HG02938 (cell line): ENCODE results near the gene TPSG1.

Experiments used
- ATAC-seq: cut with Tn5 transposase; IDR thresholded peaks from one replicate; pipeline ENCODE4 v1.9.1; 2021; ENCODE audit warnings: mild to moderate bottlenecking, moderate library complexity; ENCODE audit not compliant: unreplicated experiment

TPSG1 gene

DNA sequence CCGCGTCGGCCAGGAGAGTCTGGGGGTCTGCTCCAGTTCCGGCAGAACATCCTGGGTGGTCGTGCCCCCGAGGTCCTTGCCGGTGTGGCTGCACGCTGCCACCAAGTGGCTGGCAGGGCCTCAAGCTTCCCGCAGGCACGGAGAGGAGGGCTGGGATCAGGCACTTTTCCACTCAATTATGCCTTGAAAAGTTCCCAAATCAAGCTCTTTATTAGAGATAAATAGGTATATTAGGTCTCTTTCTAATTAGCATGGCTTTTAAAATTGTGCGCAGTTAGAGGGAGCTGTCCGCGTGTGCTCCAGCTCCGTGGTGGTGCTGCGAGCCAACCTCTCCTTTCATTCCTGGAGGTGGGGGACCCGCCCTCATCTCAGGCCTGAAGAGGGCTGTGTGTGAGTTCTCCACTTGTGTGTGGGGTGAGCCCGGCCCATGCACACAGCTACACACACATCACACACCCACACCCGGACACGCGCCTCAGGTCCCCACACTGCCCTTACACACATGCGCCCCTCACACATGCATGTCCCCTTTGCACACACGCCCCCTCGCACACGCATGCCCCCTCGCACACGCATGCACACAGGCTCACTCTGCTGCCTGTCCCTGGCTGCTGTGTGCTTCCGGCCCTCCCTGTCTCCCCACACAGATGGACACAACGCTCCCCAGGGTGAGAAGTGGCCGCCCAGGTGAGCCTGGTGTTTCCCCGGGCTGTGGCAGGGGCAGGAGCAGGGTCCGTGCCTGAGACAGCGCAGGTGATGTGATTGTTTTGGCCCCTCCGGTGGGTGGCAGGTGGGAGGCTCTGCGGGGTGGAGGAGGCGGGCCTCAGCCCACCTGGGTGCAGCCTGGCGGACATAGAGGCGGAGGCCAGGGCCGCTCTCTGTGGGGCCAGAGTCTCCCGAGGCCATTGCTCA lies 43.4 kb downstream of the TPSG1 start:
- ATAC-seq, result no peak

DNA sequence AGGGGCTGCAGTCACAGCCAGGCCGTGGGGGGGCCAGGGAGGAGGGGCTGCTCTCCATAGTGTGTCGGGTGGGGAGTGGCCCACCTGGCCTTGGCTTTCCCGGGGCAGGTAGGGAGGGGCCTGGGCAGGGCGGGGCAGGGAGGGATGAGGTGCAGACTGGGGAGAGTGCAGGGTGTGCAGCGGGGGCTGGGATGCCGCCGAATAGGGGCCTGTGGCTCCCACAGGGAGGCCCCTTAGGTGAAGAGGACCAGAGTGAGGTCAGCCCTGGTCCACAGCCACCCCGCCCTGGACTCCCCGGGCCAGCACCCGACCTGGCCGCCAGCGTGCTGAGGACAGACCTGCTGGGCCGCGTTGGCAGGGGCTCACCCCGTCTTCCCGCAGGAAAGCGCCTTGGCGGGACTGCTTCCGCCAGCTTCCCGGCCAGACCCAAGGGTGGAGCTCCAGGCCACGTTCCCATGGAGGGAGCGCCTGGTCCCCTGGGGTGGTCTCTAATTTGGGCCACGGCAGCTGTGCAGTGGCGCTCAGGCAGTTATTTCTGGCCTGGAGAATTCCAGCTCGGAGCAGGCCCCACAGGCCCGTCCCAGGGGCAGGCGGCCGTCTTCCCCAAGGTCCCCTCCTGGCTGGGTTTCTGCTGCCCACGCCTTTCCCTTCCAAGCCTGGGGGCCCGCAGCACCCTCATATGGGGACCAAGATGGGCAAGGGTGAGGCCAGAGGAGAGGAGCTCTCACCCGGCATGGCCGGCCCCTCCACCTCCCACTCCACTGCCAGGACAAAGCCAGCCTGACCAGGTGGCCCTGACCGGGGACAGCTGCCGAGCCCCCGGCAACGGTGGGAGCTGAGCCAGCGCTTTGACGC lies 44.3 kb downstream of the TPSG1 start:
- no peak for ATAC-seq

DNA sequence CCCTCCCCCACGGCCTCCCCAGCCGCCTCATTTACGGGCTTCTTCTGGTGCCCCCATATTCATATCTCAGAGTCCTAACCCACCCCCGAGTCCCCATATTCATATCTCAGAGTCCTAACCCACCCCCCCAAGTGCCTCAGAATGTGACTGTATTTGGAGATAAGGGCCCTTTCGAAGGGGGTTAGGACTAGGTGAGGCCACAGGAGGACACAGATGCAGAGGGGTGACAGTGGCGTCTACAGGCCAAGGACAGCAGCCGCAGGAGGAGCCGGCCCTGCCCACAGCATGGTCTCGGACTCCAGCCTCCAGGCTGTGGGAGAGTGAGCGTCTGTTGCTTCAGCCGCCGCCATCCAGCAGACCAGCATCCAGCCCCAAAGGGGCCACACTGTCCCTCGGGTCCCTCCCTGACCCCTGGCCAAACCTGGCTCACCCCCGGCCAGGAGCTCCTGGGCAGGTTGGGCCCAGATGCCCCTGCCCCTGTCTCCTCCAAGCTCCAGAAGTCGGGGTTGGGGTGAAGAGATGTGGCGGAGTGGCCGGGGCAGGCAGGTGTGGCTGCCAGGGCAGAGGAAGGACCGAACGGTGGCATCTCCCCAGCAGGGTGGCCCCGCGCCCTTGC lies 46.7 kb downstream of the TPSG1 start:
- no peak for ATAC-seq

DNA sequence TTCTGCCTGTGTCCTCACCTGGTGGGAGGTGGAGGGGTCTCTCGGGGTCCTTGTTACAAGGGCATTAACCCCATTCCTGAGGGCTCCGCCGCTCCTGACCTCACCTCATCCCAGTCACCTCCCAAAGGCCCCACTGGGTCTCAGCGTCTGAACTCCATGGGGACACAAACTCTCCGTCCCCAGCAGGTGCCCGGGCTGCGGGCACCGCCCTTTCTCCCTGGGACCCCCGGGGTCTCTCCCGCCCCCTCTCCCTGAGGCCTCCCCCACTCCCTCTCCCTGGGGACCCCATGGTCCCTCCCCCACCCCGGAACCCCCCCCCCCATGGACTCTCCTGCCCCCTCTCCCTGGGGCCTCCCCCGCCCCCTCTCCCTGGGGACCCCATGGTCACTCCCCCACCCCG lies 47.3 kb downstream of the TPSG1 start:
- ATAC-seq, result no peak

DNA sequence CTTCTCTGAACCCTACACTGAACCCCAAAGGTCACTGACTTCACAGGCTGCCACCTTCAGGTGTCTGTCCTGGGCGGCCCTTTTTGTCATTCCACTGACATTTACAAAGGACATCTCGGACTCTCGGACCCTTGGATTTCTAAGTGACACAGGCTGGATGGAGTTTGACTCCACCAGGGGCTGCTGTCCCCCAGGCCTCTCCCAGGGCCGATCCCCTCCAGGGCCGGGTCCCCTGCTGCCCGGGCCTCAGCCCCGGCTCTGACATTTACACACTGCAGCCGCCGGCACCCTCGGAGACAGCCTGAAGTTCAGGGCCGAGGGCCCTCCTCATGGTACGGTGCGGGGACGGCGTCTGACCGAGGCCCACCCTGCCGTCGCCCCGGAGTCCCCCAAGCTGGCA lies 48.0 kb downstream of the TPSG1 start:
- no peak for ATAC-seq

DNA sequence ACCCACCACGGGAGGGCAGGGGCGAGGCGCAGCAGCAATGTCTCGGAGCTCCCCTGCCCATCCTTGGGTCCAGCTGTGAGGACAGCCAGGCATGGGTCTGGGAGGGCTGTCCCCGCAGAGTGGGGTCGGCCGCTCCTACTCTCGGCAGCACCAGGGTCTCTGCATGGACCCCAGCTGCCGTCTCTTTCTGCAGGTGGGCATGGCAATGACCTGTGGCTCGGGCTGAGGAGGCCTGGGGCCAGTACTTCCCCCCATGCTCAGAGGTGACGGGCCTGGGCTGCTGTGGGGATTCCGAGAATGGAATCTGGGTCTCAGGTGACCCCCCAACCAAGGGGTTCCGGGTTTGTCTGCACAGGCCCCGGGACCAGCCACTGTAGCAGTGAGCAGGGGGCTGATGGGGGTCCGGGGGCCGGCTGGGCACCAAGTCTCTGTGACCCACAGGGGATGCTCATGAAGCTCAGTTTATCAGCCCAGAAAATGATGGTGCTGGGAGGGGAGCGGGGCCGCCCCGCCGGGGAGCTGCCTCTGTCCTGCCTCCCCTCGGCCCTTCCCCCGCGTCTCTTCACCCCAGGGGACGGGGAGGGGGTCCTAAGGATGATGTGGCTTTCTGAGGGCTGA lies 48.7 kb downstream of the TPSG1 start:
- no peak for ATAC-seq

DNA sequence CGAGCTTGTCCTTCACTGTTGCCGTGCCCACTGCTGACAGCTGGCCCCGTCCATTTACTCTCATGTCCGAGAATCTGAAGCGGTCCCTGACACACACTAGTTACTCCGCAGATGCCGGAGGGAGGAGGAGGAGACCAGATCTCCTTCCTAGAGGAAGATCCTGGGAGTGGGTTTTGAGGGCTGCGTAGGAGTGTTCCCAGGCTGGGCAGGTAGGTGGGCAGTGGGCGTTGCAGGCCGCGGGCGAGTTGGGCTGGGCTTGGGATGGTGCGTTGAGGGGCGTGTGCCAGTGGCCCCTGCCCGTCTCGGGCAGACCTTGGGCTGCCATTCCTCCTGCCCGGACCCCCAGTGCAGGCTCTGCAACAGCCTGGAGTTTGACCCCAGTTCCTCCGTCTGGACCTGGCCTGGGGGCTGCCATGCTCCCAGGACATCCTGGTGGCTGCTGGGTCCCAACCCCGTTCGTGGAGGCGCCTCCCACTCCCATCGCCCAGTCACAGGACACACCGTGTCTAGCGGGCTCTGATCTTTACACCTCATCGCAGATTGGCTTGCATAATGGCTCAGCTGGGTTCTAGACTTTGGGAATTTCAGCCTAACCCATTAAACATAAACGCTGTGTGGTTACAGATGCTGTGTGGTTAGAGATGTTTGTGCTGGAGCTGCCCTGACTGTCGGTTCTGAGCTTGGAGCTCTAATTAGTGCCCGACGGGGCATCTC lies 49.3 kb downstream of the TPSG1 start:
- ATAC-seq, result no peak

DNA sequence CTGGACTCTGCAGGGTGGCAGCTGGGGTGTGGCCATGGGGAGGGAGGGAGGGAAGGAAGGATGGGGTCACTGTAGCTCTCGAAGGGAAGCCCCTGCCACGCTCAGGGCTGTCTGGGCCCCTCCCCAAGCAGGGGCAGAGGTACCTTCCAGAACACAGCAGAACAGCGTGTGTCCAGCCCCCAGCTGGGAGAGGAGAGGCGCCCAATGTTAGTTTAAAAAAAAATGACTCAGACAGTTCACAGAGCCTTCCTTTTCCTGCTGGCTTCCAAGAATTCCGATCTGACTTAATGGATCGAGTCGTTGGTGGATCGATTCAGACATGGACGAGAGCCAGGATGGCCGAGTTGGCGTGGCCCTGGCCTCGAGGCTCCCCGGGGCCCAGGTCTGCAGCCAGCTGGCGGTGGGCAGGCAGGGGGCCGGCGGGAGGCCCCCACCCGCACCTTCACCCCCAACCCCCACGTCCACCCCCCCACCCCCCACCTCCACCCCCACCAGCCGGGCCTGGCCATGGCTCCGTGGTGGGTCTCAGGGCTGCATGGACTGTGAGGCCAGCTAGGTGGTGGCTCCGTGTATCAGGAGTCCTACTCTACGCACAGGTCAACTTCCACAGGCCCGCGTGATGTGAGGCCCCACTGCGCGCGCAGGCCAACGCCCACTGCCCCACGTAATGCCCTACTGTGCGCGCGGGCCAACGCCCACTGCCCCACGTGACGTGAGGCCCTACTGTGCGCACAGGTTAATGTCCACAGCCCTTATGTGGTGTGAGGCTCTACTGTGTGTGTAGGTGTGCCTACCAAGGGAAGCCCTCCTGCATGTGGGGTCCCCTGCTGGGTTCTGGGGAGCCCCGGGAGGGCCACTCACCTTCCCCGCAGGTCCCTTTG lies 50.4 kb downstream of the TPSG1 start:
- no peak for ATAC-seq

DNA sequence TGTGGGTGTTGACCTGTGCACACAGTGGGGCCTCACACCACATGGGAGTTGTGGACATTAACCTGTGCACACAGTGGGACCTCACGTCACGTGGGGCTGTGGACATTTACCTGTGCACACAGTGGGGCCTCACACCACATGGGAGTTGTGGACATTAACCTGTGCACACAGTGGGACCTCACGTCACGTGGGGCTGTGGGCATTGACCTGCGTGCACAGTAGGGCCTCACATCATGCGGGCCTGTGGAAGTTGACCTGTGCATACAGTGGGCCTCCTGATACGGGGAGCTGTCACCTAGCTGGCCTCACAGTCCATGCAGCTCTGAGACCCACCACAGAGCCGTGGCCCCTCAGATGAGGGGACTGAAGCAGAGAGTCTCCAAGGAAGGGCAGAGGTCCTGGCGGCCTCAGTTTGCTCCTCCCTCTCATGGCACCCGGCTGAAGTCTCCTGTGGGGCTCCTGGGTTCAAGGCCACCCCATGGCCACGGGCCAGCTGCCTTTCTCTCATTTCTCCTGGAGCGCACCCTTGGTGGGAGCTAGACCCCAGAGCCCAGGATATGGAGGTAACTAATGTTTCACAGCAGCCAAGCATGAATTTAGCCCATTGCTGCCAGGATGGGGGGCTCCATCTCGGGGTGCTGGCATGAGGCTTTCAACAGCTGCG lies 51.1 kb downstream of the TPSG1 start:
- no peak for ATAC-seq

DNA sequence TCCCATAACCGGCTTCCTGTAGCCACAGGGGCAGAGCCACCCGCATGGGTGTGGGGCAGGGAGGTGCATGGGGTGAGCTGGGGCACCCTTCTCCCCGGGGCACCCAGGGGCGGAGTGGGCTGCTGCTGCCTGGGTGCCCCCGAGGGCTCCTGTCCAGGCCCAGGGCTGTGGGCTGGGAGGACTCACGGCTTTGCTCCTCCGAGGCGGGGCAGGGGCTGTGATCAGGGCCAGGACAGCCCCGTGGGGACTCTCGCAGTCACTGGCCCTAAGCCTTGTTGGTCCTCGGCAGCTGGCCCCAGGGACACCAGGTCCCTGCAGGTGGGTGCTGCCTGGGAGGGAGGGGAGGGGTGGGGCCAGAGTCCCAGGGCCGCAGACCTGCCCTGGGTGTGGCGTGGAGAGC lies 52.4 kb downstream of the TPSG1 start:
- no peak for ATAC-seq

DNA sequence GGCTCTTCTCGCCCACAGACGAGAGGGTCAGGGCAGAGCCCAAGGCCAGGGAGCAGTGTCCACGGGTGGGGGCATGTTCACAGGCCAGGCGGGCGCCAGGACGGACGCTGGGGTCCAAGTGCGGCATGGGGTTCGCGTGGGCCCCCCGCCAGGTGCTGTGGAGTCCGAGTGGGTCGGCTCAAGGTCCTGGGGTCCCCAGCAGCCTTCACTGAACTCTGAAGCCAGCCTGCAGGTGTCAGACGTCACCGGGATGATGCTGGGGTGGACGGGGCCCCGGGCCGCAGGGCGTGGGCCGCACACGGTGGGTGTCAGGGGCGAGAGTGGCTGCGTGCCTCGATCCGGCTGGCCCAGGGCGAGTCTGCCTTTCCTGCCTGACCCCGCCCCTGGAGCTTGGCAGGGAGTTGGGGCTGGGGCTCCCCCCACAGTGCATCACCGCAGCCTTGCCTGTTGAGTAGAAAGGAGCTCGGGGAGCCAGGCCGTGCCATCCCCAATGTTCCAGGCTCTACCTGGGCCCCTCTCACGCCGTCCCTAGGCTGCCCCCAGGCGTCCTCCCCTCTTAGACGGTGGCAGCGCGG lies 53.1 kb downstream of the TPSG1 start:
- no peak for ATAC-seq
